PFSK-1 (cell line): ENCODE data around the gene MPP4.

Experiments used
- FOXP2 ChIP-seq: optimal IDR thresholded peaks from 2 replicates; pipeline ENCODE3; 2011; ENCODE audit warnings: borderline replicate concordance, control low read depth, inconsistent platforms; ENCODE audit not compliant: insufficient read depth; ENCODE audit errors: extremely low read length, extremely low read depth
- POLR2AphosphoS5 ChIP-seq: IDR thresholded peaks from 2 replicates; pipeline ENCODE4 v1.6.1; 2012; ENCODE audit warnings: low read depth, mild to moderate bottlenecking, control low read depth, low read length, moderate library complexity
- SIN3A ChIP-seq: IDR thresholded peaks from 2 replicates; pipeline ENCODE4 v1.6.1; 2012; ENCODE audit warnings: mild to moderate bottlenecking, low read length, moderate library complexity, borderline replicate concordance; ENCODE audit not compliant: insufficient read depth
- TAF1 ChIP-seq: IDR thresholded peaks from 2 replicates; pipeline ENCODE4 v1.6.1; 2012; ENCODE audit warnings: low read length, control low read depth, borderline replicate concordance; ENCODE audit not compliant: insufficient read depth
- TF ChIP-seq, protein P1 (sequence below), 2 experiments: IDR thresholded peaks; 2 replicates each; pipeline versions ENCODE4 v1.6.1 to v1.8.0; 2011 to 2012; ENCODE audit warnings: low read depth in 2 of 2, low read length in 2 of 2, control low read depth in 1 of 2, inconsistent platforms in 1 of 2, mild to moderate bottlenecking in 1 of 2, moderate library complexity in 1 of 2; ENCODE audit not compliant: insufficient read depth in 1 of 2

MPP4 gene

DNA sequence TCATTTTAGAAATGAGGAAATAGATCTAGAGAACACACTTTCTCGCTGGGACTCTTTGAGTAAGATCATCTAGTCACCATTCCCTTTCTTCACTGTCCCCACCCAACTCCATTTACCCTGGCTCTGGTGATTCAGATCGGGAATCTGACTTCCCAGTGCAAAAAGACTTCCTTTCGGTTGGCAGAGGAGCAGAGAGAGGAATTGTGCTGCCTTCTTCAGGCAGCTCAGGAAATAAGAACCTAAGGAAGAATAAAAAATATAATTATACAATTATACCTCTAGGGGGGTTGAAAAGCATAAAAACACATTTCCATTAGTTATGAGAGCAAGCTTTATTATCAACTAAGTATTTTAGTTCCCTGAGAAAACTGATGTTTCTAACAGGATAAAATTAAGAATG lies 9.3 kb upstream of the MPP4 start:
- TF ChIP-seq FOXP2: no peak
- TF ChIP-seq SIN3A: no peak
- TF ChIP-seq POLR2AphosphoS5: no peak
- TF ChIP-seq, protein P1, sequence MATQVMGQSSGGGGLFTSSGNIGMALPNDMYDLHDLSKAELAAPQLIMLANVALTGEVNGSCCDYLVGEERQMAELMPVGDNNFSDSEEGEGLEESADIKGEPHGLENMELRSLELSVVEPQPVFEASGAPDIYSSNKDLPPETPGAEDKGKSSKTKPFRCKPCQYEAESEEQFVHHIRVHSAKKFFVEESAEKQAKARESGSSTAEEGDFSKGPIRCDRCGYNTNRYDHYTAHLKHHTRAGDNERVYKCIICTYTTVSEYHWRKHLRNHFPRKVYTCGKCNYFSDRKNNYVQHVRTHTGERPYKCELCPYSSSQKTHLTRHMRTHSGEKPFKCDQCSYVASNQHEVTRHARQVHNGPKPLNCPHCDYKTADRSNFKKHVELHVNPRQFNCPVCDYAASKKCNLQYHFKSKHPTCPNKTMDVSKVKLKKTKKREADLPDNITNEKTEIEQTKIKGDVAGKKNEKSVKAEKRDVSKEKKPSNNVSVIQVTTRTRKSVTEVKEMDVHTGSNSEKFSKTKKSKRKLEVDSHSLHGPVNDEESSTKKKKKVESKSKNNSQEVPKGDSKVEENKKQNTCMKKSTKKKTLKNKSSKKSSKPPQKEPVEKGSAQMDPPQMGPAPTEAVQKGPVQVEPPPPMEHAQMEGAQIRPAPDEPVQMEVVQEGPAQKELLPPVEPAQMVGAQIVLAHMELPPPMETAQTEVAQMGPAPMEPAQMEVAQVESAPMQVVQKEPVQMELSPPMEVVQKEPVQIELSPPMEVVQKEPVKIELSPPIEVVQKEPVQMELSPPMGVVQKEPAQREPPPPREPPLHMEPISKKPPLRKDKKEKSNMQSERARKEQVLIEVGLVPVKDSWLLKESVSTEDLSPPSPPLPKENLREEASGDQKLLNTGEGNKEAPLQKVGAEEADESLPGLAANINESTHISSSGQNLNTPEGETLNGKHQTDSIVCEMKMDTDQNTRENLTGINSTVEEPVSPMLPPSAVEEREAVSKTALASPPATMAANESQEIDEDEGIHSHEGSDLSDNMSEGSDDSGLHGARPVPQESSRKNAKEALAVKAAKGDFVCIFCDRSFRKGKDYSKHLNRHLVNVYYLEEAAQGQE (IDR thresholded peaks at IDR 0.05; ENCODE audit: insufficient read depth in 1 of 2, low read depth in 2 of 2, low read length in 2 of 2): no peak
- no peak for TF ChIP-seq TAF1

DNA sequence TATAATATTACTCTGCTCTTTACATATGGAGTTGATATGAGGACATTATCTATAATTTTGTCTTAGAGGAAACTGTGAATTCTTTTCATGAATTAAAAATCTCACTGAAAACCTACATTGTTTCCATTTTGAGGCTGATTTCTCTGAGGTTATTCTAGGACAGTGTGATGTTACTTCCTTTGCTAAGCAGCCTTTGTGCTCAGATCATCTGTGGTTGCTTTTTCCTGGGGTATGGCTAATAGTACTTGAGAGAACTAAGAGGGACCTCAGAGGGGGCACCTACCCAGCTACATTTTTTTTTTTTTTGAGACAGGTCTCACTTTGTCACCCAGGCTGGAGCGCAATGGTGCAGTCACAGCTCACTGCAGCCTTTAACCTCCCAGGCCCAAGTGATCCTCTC lies 8.7 kb upstream of the MPP4 start:
- TF ChIP-seq FOXP2 (no peak), SIN3A (no peak), TAF1 (no peak), POLR2AphosphoS5 (no peak)
- TF ChIP-seq, protein P1 (IDR thresholded peaks at IDR 0.05; ENCODE audit: insufficient read depth in 1 of 2, low read depth in 2 of 2, low read length in 2 of 2): no peak

DNA sequence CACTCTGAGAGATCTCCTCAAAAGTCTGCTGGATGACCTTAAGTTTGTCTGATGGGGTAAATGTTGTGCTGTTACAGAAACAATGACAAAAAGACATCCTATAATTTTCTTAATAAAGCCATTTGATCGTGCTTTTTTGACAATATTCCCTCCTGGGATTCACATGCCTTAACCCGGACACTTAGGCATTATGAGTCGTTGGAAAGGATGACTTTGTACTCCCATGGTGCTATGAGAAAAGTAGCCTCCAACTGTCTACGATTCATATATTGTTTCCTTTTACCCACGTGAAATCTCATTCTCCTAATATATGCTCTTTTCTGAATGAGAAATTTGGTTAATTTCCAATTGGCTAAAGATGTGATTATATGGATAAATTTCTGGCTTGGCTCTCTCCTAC lies 6.1 kb upstream of the MPP4 start:
- TF ChIP-seq FOXP2: no peak
- no peak for TF ChIP-seq POLR2AphosphoS5
- no peak for TF ChIP-seq TAF1
- no peak for TF ChIP-seq SIN3A
- TF ChIP-seq, protein P1 (IDR thresholded peaks at IDR 0.05; ENCODE audit: insufficient read depth in 1 of 2, low read depth in 2 of 2, low read length in 2 of 2): no peak

GRCh38 chr2:201701646-201702045 lies 3.2 kb upstream of the MPP4 start:
- no peak for TF ChIP-seq SIN3A

GRCh38 chr2:201699416-201699815 lies 972 bp upstream of the MPP4 start:
- TF ChIP-seq, protein P1 (IDR thresholded peaks at IDR 0.05; ENCODE audit: insufficient read depth in 1 of 2, low read depth in 2 of 2, low read length in 2 of 2): no peak
- TF ChIP-seq SIN3A (no peak), FOXP2 (no peak), TAF1 (no peak), POLR2AphosphoS5 (no peak)
